ENCODE measurements around the gene SUCNR1. TPM values are rescaled to one million over a fixed set of nuclear protein-coding genes. Genes with fewer than 3 reads are reported as not detected.

Gene SUCNR1
- total RNA-seq, 1 experiment from 2014 or later, result not detected

- no peak overlapping the region for H2BK20ac ChIP-seq (ENCODE audit: low read depth, low read length, poor library complexity, severe bottlenecking)
- no peak overlapping the region for H2BK120ac ChIP-seq (ENCODE audit: low read depth, low read length, poor library complexity, severe bottlenecking)
- Mint-ChIP-seq H3K4me1 (peaks cover 7 to 10% of the 10 kb centered on the region in 2 experiments), H3K4me3 (no peak overlapping the region), H3K27me3 (ENCODE audit: low read depth) (peaks cover 2% of the 10 kb centered on the region; the same call in 1 of the 2 replicates), H3K9me3 (no peaks in the 10 kb centered on the region), H3K27ac (no peak overlapping the region), H3K36me3 (ENCODE audit: insufficient read depth in 1 of 3, low read depth in 3 of 3) (no peaks in the 10 kb centered on the region)
- DNase-seq, result no peak
- H3K18ac ChIP-seq (ENCODE audit: insufficient read length, low read depth, low read length), result no peak overlapping the region
- H2BK15ac ChIP-seq (ENCODE audit: low read depth, low read length), result no peak overlapping the region
- H2AFZ ChIP-seq (ENCODE audit: low read length), result no peak overlapping the region
- no peaks in the 10 kb centered on the region for H3K79me1 ChIP-seq (ENCODE audit: insufficient read depth, low read depth, low read length, poor library complexity, severe bottlenecking)
- no peak overlapping the region for H3K4ac ChIP-seq (ENCODE audit: low read depth, low read length)
- H3K23ac ChIP-seq (ENCODE audit: insufficient read length, low read depth, low read length), result no peak overlapping the region
- no peaks in the 10 kb centered on the region for H3K23me2 ChIP-seq (ENCODE audit: insufficient read length, low read depth, low read length, poor library complexity, severe bottlenecking)
- H3K56ac ChIP-seq (ENCODE audit: insufficient read length, low read depth, low read length), result no peak overlapping the region
- no peak overlapping the region for H3K14ac ChIP-seq (ENCODE audit: insufficient read depth, low read length)
- H3K27ac ChIP-seq (ENCODE audit: insufficient read length, low read depth, low read length), result no peak overlapping the region
- H3T11ph ChIP-seq (ENCODE audit: low read length), result no peak overlapping the region
- H2AK5ac ChIP-seq (ENCODE audit: insufficient read length, low read length), result no peak overlapping the region
- no CpG with 5 or more reads among the region's 1 CpG for WGBS (ENCODE audit: extremely low coverage, insufficient read length, low lambda C conversion rate)
- no peak overlapping the region for H4K5ac ChIP-seq (ENCODE audit: insufficient read length, low read depth, low read length)
- no peak for TF ChIP-seq CTCF (conservative IDR thresholded peaks at IDR 0.05)
- no peaks in the 10 kb centered on the region; the same call in 1 of the 2 replicates for H3K4me1 ChIP-seq (ENCODE audit: insufficient read depth, low read length)
- no peak overlapping the region for H4K91ac ChIP-seq (ENCODE audit: insufficient read length, low read depth, low read length)
- no peaks in the 10 kb centered on the region for H3K27me3 ChIP-seq (ENCODE audit: insufficient read depth, low read length)
- no peaks in the 10 kb centered on the region for H4K20me1 ChIP-seq (ENCODE audit: control insufficient read depth, insufficient read depth, insufficient read length)
- no peak overlapping the region for H2BK5ac ChIP-seq (ENCODE audit: insufficient read length, low read length)
- no peak overlapping the region for H4K8ac ChIP-seq (replicated peaks; ENCODE audit: insufficient read length, low read depth, low read length)
- no peak overlapping the region for H2BK12ac ChIP-seq (ENCODE audit: insufficient read length, low read depth, low read length)
- no peak overlapping the region for H3K9ac ChIP-seq (ENCODE audit: extremely low read depth, insufficient read length, low read length)
- H3K4me2 ChIP-seq (ENCODE audit: insufficient read depth, insufficient read length, low read length), result no peak overlapping the region
- H3K79me2 ChIP-seq (ENCODE audit: insufficient read depth, low read length), result no peaks in the 10 kb centered on the region
- no peaks in the 10 kb centered on the region for H3K9me3 ChIP-seq (ENCODE audit: control insufficient read depth, low read depth, low read length)
Observed at GRCh38 chr3:151900884-151901643, 27.6 kb downstream of the SUCNR1 start.

All from H9 (cell line).